Activated naive CD4-positive, alpha-beta T cell treated with anti-CD3 and anti-CD28 coated beads for 36 hours (primary cell): ENCODE results near the gene ZNF688. TPM values are rescaled to one million over a fixed set of nuclear protein-coding genes. Genes with fewer than 3 reads are reported as not detected.

Experiments used
- CTCF ChIA-PET: fragments of 350-600 bp; sonication (Branson Sonifier 250); formaldehyde crosslinking; loops from one replicate; lab custom pipeline; 2021; ENCODE audit warnings: antibody characterized with exemption; lab: Charles Lee
- DNase-seq: peaks from one replicate; pipeline ENCODE4 v3.0.0-alpha.2; 2020
- H3K27ac Mint-ChIP-seq: one replicate; pipeline ENCODE4 v1.8.0; 2021; ENCODE audit warnings: mild to moderate bottlenecking, mixed read lengths
- H3K27me3 Mint-ChIP-seq: one replicate; pipeline ENCODE4 v1.8.0; 2021; ENCODE audit warnings: low read depth, mixed read lengths
- H3K36me3 Mint-ChIP-seq: one replicate; pipeline ENCODE4 v1.8.0; 2021; ENCODE audit warnings: low read depth, mixed read lengths
- H3K4me1 Mint-ChIP-seq: one replicate; pipeline ENCODE4 v1.8.0; 2021; ENCODE audit warnings: low read depth, mixed read lengths
- H3K4me3 Mint-ChIP-seq: one replicate; pipeline ENCODE4 v1.8.0; 2021; ENCODE audit warnings: mild to moderate bottlenecking, moderate library complexity, mixed read lengths
- H3K9me3 Mint-ChIP-seq: one replicate; pipeline ENCODE4 v1.8.0; 2021; ENCODE audit warnings: mixed read lengths
- intact Hi-C: fragments of 100-400 bp; cut with micrococcal nuclease; formaldehyde crosslinking; loops from one replicate; pipeline ENCODE4 v1.15.1; 2023
- total RNA-seq, 2 experiments: library from RNA; stranded (reverse); gene quantifications; one replicate each; pipeline ENCODE4 v1.2.3, GENCODE V29; 2021

ZNF688 gene
- total RNA-seq = 1 to 10 TPM; 3.7 to 3.9 TPM

DNA sequence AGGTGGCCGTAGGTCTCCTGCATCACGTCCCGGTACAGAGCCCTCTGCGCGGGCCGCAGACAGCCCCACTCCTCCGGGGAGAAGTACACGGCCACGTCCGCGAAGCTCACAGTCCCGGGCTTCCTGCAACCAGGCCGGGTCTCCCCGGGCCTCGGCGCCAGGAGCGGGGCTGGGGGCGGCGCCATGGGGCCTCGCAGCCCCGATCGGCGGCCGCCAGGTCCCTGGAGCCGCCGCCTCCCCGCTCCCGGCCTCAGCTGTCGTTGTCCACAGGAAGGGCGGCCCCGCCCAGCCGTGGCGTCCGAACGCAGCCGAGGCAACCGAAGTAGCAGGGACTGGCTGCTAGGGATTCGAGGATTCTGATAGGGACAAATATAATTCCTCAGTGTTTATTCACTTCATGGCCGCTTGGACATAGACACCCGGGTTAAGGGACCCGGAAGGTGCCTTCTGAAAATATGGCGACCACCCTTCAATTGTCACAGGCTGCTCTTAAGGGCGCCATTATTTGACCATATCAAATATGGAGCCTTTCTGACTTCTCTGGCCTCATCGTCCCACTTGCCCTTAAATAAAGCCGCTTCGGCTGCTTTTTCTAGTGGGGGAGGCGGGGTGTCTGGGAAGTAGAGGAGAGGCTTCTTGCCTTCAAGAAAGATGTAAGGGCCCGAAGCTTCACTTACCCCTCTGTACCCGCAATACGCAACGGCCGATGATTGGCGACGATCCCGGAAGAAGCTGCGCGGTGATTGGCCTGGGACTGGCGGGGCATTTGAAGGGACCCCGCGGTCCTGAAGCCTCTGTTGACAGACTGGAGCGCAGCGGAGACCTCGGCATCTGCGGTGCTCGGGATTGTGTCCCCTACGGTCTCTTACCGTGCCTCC lies at the start of gene ZNF688:
TSS of gene ZNF688 (minus strand) at position 270 of the 878 bp plus-strand sequence. CDS start at position 185, 85 bp downstream.
- no peaks in the 10 kb centered on the region for H3K9me3 Mint-ChIP-seq
- H3K4me1 Mint-ChIP-seq = peaks cover 59% of the 10 kb centered on the region
- peak within 1 kb of the TSS; percentile 94 for H3K27ac Mint-ChIP-seq
- peak; percentile 94 for DNase-seq
- CTCF ChIA-PET = interaction anchor here (0.8 to 2.7 kb wide), 12 partner anchors 11 to 142 kb away, joined by 3 to 11 read pairs (median 4); partner anchors contain the start of genes DCTPP1, ZNF747 and ZNF785
- H3K27me3 Mint-ChIP-seq = no peaks in the 10 kb centered on the region
- H3K4me3 Mint-ChIP-seq = peak within 1 kb of the TSS; percentile 89
- intact Hi-C loops = loop anchor here (1.0 kb wide), 9 partner anchors 13 to 141 kb away; partner anchors contain the start of genes DCTPP1, FBRS, PRR14 and SEPHS2
- H3K36me3 Mint-ChIP-seq = peaks cover 4% of the 10 kb centered on the region

DNA sequence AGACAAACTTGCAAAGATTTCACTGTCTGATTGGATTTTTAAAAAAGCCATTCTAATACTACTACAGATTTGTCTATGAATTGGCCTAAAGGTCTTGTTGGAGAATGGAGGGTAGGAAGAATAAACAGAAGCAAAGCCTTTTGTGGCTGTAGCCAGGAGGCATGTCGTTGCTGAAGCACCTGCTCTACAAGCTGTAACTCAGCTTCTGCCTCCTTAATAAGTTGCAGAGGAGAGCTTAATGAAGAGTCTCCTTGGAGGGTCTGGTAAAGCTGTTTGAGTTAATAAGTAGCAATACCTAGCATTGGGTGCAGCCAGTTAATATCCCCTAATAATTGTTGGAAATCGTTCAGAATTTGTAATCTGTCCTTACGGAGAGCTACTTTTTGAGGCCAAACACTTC lies 48.7 kb upstream of the ZNF688 start:
- H3K4me3 Mint-ChIP-seq = no peak overlapping the region
- no peak overlapping the region for H3K27ac Mint-ChIP-seq
- H3K9me3 Mint-ChIP-seq = no peaks in the 10 kb centered on the region
- no peaks in the 10 kb centered on the region for H3K4me1 Mint-ChIP-seq
- CTCF ChIA-PET = interaction anchor here (0.6 to 3.6 kb wide), 6 partner anchors 8 to 190 kb away, joined by 3 to 18 read pairs (median 4); partner anchors contain the start of gene DCTPP1
- DNase-seq = no peak
- no peaks in the 10 kb centered on the region for H3K36me3 Mint-ChIP-seq
- H3K27me3 Mint-ChIP-seq = no peaks in the 10 kb centered on the region
- intact Hi-C loops = no loop called here

GRCh38 chr16:30619638-30620037 lies 48.1 kb upstream of the ZNF688 start:
- CTCF ChIA-PET = interaction anchor here (0.7 to 3.6 kb wide), 7 partner anchors 9 to 205 kb away, joined by 3 to 18 read pairs (median 3); partner anchors contain the start of genes DCTPP1 and PRR14
- no peak for DNase-seq
- Mint-ChIP-seq H3K36me3 (no peaks in the 10 kb centered on the region), H3K9me3 (no peaks in the 10 kb centered on the region), H3K4me3 (no peak overlapping the region), H3K27me3 (no peaks in the 10 kb centered on the region), H3K27ac (no peak overlapping the region), H3K4me1 (no peaks in the 10 kb centered on the region)
- intact Hi-C loops = no loop called here

DNA sequence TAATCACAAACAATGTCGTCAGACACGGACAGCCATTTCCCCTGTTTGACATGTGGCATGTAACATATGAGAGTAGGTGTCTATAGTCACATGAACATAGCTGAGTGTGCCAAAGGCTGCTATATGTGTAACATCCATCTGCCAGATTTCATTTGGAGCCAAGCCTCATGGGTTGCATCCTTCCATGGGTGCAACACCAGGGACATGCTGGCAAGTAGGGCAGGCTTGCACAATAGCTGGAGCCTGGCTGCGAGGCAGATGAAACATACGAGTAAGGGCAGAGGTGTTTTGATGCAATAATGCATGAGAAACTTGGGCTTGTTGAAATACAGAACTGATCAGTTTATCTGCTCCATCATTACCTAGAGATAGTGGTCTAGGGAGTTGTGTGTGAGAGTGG lies 47.7 kb upstream of the ZNF688 start:
- Mint-ChIP-seq H3K27me3 (no peaks in the 10 kb centered on the region), H3K36me3 (no peaks in the 10 kb centered on the region), H3K27ac (no peak overlapping the region), H3K4me1 (no peaks in the 10 kb centered on the region), H3K4me3 (no peak overlapping the region), H3K9me3 (no peaks in the 10 kb centered on the region)
- DNase-seq = no peak
- intact Hi-C loops = no loop called here
- CTCF ChIA-PET = interaction anchor here (0.7 to 3.6 kb wide), 6 partner anchors 10 to 204 kb away, joined by 3 to 18 read pairs (median 3); partner anchors contain the start of genes DCTPP1 and PRR14

DNA sequence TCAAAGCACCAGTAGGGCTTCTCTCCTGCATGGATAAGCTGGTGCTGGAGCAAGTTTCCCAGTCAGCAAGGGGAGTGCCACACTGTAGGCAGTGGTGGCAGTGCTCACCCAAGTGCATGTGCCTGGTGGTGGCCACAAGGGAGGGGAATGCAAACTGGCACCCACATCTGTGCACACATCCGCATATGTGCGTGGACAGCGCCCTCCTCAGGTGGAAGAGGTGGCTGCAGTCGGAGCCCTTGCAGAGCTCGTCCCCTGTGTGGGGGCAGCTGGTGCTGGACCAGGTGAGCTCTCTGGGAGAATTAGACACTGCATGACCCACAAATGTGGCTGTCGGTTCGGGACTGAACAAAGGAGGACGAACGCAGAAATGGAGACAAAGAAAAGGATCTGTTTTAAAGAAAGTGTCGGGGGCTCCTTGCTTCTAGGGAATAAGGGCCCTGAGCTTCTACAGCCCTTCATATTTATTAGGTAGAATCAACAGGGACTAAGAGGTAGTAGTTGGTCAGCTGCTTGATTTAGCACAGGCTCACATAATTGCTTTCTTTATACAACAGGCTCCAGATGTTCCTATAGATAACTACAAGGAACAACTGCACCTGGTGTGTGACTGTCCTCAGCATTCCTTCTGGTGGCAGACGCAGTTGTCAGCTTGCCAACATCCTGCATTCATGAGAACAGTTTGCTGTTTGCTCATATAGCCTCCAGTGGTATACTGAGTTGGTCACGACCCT lies 44.0 kb upstream of the ZNF688 start:
- H3K27me3 Mint-ChIP-seq = no peaks in the 10 kb centered on the region
- intact Hi-C loops = loop anchor here (1.0 kb wide), 1 partner anchor 185 kb away; the partner anchor contains the start of gene DCTPP1

GRCh38 chr16:30609926-30610839 lies 38.7 kb upstream of the ZNF688 start, which contains the start of gene ZNF689:
TSS of gene ZNF689 (minus strand) at chr16:30610389. CDS start at chr16:30610041, 348 bp downstream.
- H3K4me3 Mint-ChIP-seq = peak within 1 kb of the TSS; percentile 83
- H3K36me3 Mint-ChIP-seq = peaks cover 13% of the 10 kb centered on the region
- peak within 1 kb of the TSS; percentile 96 for H3K27ac Mint-ChIP-seq
- DNase-seq = peak; percentile 98
- H3K9me3 Mint-ChIP-seq = no peaks in the 10 kb centered on the region
- intact Hi-C loops = loop anchor here (1.0 to 5.0 kb wide), 7 partner anchors 25 to 488 kb away; partner anchors contain the start of genes DCTPP1, FBRS, MAPK3 and PRR14
- no peaks in the 10 kb centered on the region for H3K27me3 Mint-ChIP-seq
- CTCF ChIA-PET = interaction anchor here (0.5 to 3.9 kb wide), 8 partner anchors 12 to 547 kb away, joined by 3 to 24 read pairs (median 4); partner anchors contain the start of gene DCTPP1
- H3K4me1 Mint-ChIP-seq = peaks cover 20% of the 10 kb centered on the region

More for the DNA sequence above, 44.0 kb upstream of the ZNF688 start:
- CTCF ChIA-PET = interaction anchor here (0.6 to 4.8 kb wide), 33 partner anchors 12 to 247 kb away, joined by 3 to 51 read pairs (median 4); partner anchors contain the start of genes DCTPP1, PRR14, ZNF764 and ZNF785
- H3K27ac Mint-ChIP-seq = no peak overlapping the region
- H3K4me3 Mint-ChIP-seq = no peak overlapping the region
- H3K36me3 Mint-ChIP-seq = no peaks in the 10 kb centered on the region
- no peaks in the 10 kb centered on the region for H3K9me3 Mint-ChIP-seq
- peak; percentile 91 for DNase-seq
- H3K4me1 Mint-ChIP-seq = peaks cover 3% of the 10 kb centered on the region

GRCh38 chr16:30609002-30609925 lies 37.8 kb upstream of the ZNF688 start:
- Mint-ChIP-seq H3K9me3 (no peaks in the 10 kb centered on the region), H3K4me1 (peaks cover 20% of the 10 kb centered on the region), H3K36me3 (peaks cover 20% of the 10 kb centered on the region), H3K27me3 (no peaks in the 10 kb centered on the region), H3K4me3 (peak overlapping the region; percentile 83), H3K27ac (peak overlapping the region; percentile 96)
- intact Hi-C loops = no loop called here
- peak; percentile 60 for DNase-seq
- CTCF ChIA-PET = interaction anchor here (0.7 to 3.9 kb wide), 7 partner anchors 11 to 179 kb away, joined by 3 to 24 read pairs (median 8); partner anchors contain the start of gene DCTPP1

GRCh38 chr16:30606004-30606403 lies 34.5 kb upstream of the ZNF688 start:
- Mint-ChIP-seq H3K4me1 (peaks cover 23% of the 10 kb centered on the region), H3K27ac (no peak overlapping the region), H3K4me3 (no peak overlapping the region), H3K27me3 (no peaks in the 10 kb centered on the region), H3K9me3 (no peaks in the 10 kb centered on the region), H3K36me3 (peaks cover 28% of the 10 kb centered on the region)
- no peak for DNase-seq
- CTCF ChIA-PET = interaction anchor here (0.6 kb wide), 1 partner anchor 31 kb away, joined by 3 read pairs; no protein-coding TSS in a partner anchor
- intact Hi-C loops = no loop called here

DNA sequence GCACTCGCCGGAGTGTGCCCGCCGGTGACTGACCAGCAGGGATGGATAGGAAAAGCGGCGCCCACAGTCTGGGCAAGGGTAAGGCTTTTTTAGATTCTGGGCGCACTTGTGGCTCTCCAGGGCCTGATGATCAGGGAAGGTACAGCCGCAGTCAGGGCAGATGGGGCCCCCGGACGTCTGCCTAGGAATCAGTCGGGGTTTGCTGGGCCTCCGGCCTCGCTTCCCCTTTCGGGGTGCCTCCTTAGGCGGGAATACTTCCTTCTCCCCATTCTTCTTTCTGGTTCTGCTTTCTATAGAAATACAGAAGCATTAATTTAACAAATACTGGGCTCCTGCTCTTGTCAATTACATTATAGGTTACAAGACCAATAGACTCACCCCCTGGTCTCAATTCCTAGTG lies 33.6 kb upstream of the ZNF688 start:
- no peak overlapping the region for H3K27ac Mint-ChIP-seq

GRCh38 chr16:30604316-30604947 lies 32.9 kb upstream of the ZNF688 start:
- H3K9me3 Mint-ChIP-seq = no peaks in the 10 kb centered on the region
- intact Hi-C loops = no loop called here

More for the DNA sequence above, 33.6 kb upstream of the ZNF688 start:
- H3K36me3 Mint-ChIP-seq = peaks cover 28% of the 10 kb centered on the region
- CTCF ChIA-PET = no interaction called here
- H3K27me3 Mint-ChIP-seq = no peaks in the 10 kb centered on the region
- no peaks in the 10 kb centered on the region for H3K9me3 Mint-ChIP-seq
- peaks cover 17% of the 10 kb centered on the region for H3K4me1 Mint-ChIP-seq
- no peak overlapping the region for H3K4me3 Mint-ChIP-seq
- no peak for DNase-seq
- intact Hi-C loops = no loop called here

More at GRCh38 chr16:30604316-30604947, 32.9 kb upstream of the ZNF688 start:
- CTCF ChIA-PET = interaction anchor here (1.9 kb wide), 1 partner anchor 69 kb away, joined by 5 read pairs; the partner anchor contains the start of gene ZNF747
- H3K4me3 Mint-ChIP-seq = no peak overlapping the region
- peaks cover 17% of the 10 kb centered on the region for H3K4me1 Mint-ChIP-seq
- peaks cover 28% of the 10 kb centered on the region for H3K36me3 Mint-ChIP-seq
- H3K27ac Mint-ChIP-seq = no peak overlapping the region
- no peaks in the 10 kb centered on the region for H3K27me3 Mint-ChIP-seq
- DNase-seq = no peak
